Gastrocnemius medialis (tissue), 4 donors: ENCODE data around the gene TMEM125.

Experiments used
- CTCF ChIP-seq, 5 experiments: fragments of 450-650 bp in 3 of 5; fragments of 200-600 bp in 2 of 5; sonication (generic) in 2 of 5; IDR thresholded peaks in 4 of 5; conservative IDR thresholded peaks in 1 of 5; 1 replicate in 4 of 5; 2 replicates in 1 of 5; pipeline ENCODE4 v1.5.1; 2016 to 2019; ENCODE audit warnings: antibody characterized with exemption in 5 of 5, mild to moderate bottlenecking in 3 of 5, moderate library complexity in 3 of 5
- POLR2A ChIP-seq, 2 donors: fragments of 450-650 bp; IDR thresholded peaks; one replicate each; pipeline ENCODE4 v1.6.1; 2017; ENCODE audit warnings: antibody characterized with exemption in 2 of 2, mild to moderate bottlenecking in 2 of 2, moderate library complexity in 2 of 2

- TF ChIP-seq CTCF (IDR thresholded peaks at IDR 0.05 in 4 of 5, conservative IDR thresholded peaks at IDR 0.05 in 1 of 5): no peak
- TF ChIP-seq POLR2A (IDR thresholded peaks at IDR 0.05): no peak
These were observed 39.0 kb downstream of the TMEM125 start for GRCh38 chr1:43308635-43309404.
